ENCODE data around the gene TNFSF13. TPM values are rescaled to one million over a fixed set of nuclear protein-coding genes. Genes with fewer than 3 reads are reported as not detected.

Gene TNFSF13
- total and polyA plus RNA-seq, 12 donors = 1.00 to 75.2 (median 40.0) TPM

DNA sequence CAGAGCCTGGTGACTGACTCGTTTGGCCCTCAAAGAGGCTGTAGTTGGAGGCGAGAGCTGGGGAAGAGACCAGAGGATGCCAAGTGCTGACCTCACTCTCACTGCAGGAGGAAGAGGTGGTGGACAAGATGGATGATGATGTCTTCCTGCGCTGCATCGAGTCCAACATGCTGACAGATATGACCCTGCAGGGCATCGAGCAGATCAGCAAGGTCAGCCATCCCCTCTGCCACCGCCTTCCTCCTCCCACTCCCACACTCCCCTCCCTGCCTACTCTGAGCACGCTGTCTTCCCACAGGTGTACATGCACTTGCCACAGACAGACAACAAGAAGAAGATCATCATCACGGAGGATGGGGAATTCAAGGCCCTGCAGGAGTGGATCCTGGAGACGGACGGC, 47.4 kb upstream of the TNFSF13 start:
- Histone ChIP-seq H3K4me3 (no peak overlapping the region), H3K4me1 (replicated peaks in 1 of 2) (no peaks in the 10 kb centered on the region), H3K27me3 (no peaks in the 10 kb centered on the region), H3K36me3 (replicated peaks in 1 of 2) (peaks cover 0 to 83% of the 10 kb centered on the region in 2 donors), H3K27ac (no peak overlapping the region), H3K9me3 (replicated peaks in 1 of 3) (no peaks in the 10 kb centered on the region)
- 58 to 62% (median 61%) methylated on average over 8 to 10 of the region's 10 CpGs for WGBS, 4 donors
- no peak for DNase-seq
- intact Hi-C loops (cut with DNase I) = loop anchor here in 1 of 2 donors (2.0 kb wide), 1 partner anchor 50 kb away; the partner anchor contains the start of gene SENP3
- TF ChIP-seq, protein P1, sequence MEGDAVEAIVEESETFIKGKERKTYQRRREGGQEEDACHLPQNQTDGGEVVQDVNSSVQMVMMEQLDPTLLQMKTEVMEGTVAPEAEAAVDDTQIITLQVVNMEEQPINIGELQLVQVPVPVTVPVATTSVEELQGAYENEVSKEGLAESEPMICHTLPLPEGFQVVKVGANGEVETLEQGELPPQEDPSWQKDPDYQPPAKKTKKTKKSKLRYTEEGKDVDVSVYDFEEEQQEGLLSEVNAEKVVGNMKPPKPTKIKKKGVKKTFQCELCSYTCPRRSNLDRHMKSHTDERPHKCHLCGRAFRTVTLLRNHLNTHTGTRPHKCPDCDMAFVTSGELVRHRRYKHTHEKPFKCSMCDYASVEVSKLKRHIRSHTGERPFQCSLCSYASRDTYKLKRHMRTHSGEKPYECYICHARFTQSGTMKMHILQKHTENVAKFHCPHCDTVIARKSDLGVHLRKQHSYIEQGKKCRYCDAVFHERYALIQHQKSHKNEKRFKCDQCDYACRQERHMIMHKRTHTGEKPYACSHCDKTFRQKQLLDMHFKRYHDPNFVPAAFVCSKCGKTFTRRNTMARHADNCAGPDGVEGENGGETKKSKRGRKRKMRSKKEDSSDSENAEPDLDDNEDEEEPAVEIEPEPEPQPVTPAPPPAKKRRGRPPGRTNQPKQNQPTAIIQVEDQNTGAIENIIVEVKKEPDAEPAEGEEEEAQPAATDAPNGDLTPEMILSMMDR (IDR thresholded peaks at IDR 0.05) = no peak
- TF ChIP-seq POLR2A (IDR thresholded peaks at IDR 0.05) = no peak

DNA sequence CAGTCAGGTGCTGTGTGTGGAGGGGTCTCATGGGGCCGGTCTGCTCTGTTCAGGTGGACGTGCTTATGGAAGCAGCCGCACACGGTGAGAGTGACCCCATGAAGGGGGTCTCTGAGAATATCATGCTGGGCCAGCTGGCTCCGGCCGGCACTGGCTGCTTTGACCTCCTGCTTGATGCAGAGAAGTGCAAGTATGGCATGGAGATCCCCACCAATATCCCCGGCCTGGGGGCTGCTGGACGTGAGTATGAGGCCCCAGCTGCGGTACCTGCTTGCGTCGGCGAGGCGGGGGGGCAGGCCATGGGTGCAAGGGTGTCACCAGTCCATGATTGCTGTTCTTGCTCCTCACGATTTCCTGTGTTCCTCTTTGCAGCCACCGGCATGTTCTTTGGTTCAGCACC, 46.4 kb upstream of the TNFSF13 start:
- Histone ChIP-seq H3K27me3 (no peaks in the 10 kb centered on the region), H3K27ac (no peak overlapping the region), H3K9me3 (replicated peaks in 1 of 3) (no peaks in the 10 kb centered on the region), H3K36me3 (replicated peaks in 1 of 2) (peaks cover 0 to 74% of the 10 kb centered on the region in 2 donors), H3K4me1 (replicated peaks in 1 of 2) (no peaks in the 10 kb centered on the region), H3K4me3 (no peak overlapping the region)
- no peak for DNase-seq
- 88 to 95% (median 93%) methylated on average over 2 to 15 of the region's 15 CpGs for WGBS, 4 donors
- intact Hi-C loops (cut with DNase I) = no loop called here
- TF ChIP-seq POLR2A (IDR thresholded peaks at IDR 0.05) = no peak
- TF ChIP-seq, protein P1 (IDR thresholded peaks at IDR 0.05) = no peak

DNA sequence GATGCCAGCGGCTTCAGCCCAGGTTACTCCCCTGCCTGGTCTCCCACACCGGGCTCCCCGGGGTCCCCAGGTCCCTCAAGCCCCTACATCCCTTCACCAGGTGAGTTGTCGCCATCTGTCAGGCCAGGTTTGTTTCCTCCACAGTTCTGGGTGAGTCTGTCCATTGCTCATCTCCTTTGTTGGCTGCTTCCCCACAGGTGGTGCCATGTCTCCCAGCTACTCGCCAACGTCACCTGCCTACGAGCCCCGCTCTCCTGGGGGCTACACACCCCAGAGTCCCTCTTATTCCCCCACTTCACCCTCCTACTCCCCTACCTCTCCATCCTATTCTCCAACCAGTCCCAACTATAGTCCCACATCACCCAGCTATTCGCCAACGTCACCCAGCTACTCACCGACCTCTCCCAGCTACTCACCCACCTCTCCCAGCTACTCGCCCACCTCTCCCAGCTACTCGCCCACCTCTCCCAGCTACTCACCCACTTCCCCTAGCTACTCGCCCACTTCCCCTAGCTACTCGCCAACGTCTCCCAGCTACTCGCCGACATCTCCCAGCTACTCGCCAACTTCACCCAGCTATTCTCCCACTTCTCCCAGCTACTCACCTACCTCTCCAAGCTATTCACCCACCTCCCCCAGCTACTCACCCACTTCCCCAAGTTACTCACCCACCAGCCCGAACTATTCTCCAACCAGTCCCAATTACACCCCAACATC, 45.6 kb upstream of the TNFSF13 start:
- Histone ChIP-seq H3K9me3 (replicated peaks in 1 of 3) (no peaks in the 10 kb centered on the region), H3K4me3 (no peak overlapping the region), H3K27me3 (no peaks in the 10 kb centered on the region), H3K27ac (no peak overlapping the region), H3K4me1 (replicated peaks in 1 of 2) (no peaks in the 10 kb centered on the region), H3K36me3 (replicated peaks in 1 of 2) (peaks cover 0 to 65% of the 10 kb centered on the region in 2 donors)
- DNase-seq = no peak
- intact Hi-C loops (cut with DNase I) = no loop called here
- WGBS, 4 donors = 86 to 89% (median 86%) methylated on average over 18 to 20 of the region's 20 CpGs
- no peak for TF ChIP-seq POLR2A (IDR thresholded peaks at IDR 0.05)
- TF ChIP-seq, protein P1 (IDR thresholded peaks at IDR 0.05) = no peak

DNA sequence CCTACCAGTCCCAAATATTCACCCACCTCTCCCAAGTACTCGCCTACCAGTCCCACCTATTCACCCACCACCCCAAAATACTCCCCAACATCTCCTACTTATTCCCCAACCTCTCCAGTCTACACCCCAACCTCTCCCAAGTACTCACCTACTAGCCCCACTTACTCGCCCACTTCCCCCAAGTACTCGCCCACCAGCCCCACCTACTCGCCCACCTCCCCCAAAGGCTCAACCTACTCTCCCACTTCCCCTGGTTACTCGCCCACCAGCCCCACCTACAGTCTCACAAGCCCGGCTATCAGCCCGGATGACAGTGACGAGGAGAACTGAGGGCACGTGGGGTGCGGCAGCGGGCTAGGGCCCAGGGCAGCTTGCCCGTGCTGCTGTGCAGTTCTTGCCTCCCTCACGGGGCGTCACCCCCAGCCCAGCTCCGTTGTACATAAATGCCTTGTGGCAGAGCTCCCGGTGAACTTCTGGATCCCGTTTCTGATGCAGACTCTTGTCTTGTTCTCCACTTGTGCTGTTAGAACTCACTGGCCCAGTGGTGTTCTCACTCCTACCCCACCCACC, 44.6 kb upstream of the TNFSF13 start:
- Histone ChIP-seq H3K9me3 (replicated peaks in 1 of 3) (no peaks in the 10 kb centered on the region), H3K27ac (no peak overlapping the region), H3K27me3 (no peaks in the 10 kb centered on the region), H3K4me3 (no peak overlapping the region), H3K4me1 (replicated peaks in 1 of 2) (no peaks in the 10 kb centered on the region), H3K36me3 (replicated peaks in 1 of 2) (peaks cover 0 to 55% of the 10 kb centered on the region in 2 donors)
- intact Hi-C loops (cut with DNase I) = no loop called here
- DNase-seq = no peak
- TF ChIP-seq, protein P1 (IDR thresholded peaks at IDR 0.05) = no peak
- TF ChIP-seq POLR2A (IDR thresholded peaks at IDR 0.05) = no peak
- WGBS, 4 donors = 68 to 76% (median 70%) methylated on average over 11 to 17 of the region's 17 CpGs
